Measurements from ENCODE around the gene PARP16.

PARP16 gene

GRCh38 chr15:65311760-65312159, 25.1 kb upstream of the PARP16 start:
- ATAC-seq: no peak

- no peak for ATAC-seq
Measured at GRCh38 chr15:65310431-65311137, 23.9 kb upstream of the PARP16 start.

- no peak for ATAC-seq
Measured at GRCh38 chr15:65309882-65310418, 23.3 kb upstream of the PARP16 start.

- ATAC-seq: no peak
Measured at GRCh38 chr15:65307978-65308377, 21.3 kb upstream of the PARP16 start.

GRCh38 chr15:65306551-65306950, 19.9 kb upstream of the PARP16 start:
- ATAC-seq: no peak

- ATAC-seq: no peak
Measured at GRCh38 chr15:65305776-65306175, 19.1 kb upstream of the PARP16 start.

GRCh38 chr15:65305150-65305758, 18.6 kb upstream of the PARP16 start:
- ATAC-seq: no peak

- ATAC-seq: peak; percentile 77 to 79
Measured at GRCh38 chr15:65304381-65305149, 17.9 kb upstream of the PARP16 start, which contains the start of gene RNU5B-1. Gene RNU5B-1 (plus strand): TSS chr15:65304677.

GRCh38 chr15:65303687-65304380, 17.2 kb upstream of the PARP16 start:
- ATAC-seq: no peak

- no peak for ATAC-seq
Measured at GRCh38 chr15:65302061-65302460, 15.4 kb upstream of the PARP16 start.

- ATAC-seq: no peak
Measured at GRCh38 chr15:65300924-65301441, 14.3 kb upstream of the PARP16 start.

GRCh38 chr15:65298731-65299130, 12.0 kb upstream of the PARP16 start:
- ATAC-seq: no peak

- ATAC-seq: no peak
Measured at GRCh38 chr15:65292938-65293518, 6.3 kb upstream of the PARP16 start.

- ATAC-seq: no peak
Measured at GRCh38 chr15:65290228-65290627, 3.5 kb upstream of the PARP16 start.

GRCh38 chr15:65289261-65289854, 2.7 kb upstream of the PARP16 start:
- no peak for ATAC-seq

- no peak for ATAC-seq
Measured at GRCh38 chr15:65287520-65287855, 805 bp upstream of the PARP16 start.

- peak; percentile 14 to 20 for ATAC-seq
Measured at GRCh38 chr15:65286069-65286703, 497 bp downstream of the PARP16 start.

- ATAC-seq: no peak
Measured at GRCh38 chr15:65285291-65286068, 1.2 kb downstream of the PARP16 start.

- ATAC-seq: no peak
Measured at GRCh38 chr15:65278480-65278879, 8.2 kb downstream of the PARP16 start.

- ATAC-seq: no peak
Measured at GRCh38 chr15:65277015-65277414, 9.7 kb downstream of the PARP16 start.

GRCh38 chr15:65275728-65276126, 11.0 kb downstream of the PARP16 start:
- no peak for ATAC-seq

All from activated CD4-positive, CD25-positive, alpha-beta regulatory T cell treated with anti-CD3 and anti-CD28 coated beads, Interleukin-2, amount 50 U/mL, for 24 hours (primary cell).